ENCODE measurements around the gene SLC22A2. TPM values are rescaled to one million over a fixed set of nuclear protein-coding genes. Genes with fewer than 3 reads are reported as not detected.

Gene SLC22A2
- total RNA-seq, 3 donors from 2014 or later (not counting 1 experiment from before 2014, with no cell fraction given), result not detected

DNA sequence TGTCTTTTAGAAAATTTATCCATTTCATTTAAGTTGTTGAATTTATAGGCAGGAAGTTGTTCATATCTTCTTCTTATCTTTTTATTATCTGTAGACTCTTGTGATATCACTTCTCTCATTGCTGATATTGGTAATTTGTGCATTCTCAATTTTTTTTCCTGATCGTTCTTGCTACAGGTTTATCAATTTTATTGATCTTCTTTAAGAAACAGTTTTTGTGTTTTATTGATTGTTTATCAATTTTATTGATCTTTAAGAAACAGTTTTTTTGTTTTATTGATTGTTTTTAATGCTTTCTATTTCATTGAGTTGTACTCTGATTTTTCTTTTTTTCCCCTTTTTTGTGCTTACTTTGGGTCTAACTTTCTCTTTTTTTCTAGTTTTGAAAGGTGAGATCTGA lies 23.8 kb upstream of the SLC22A2 start:
- no peak for TF ChIP-seq CTCF (IDR thresholded peaks at IDR 0.05)
- peaks cover 8% of the 10 kb centered on the region for H3K27me3 ChIP-seq (ENCODE audit: control insufficient read depth, insufficient read depth, low read length)
- no peak overlapping the region for H3K4me3 Mint-ChIP-seq
- peaks cover 14% of the 10 kb centered on the region for H3K36me3 Mint-ChIP-seq
- H3K4me1 ChIP-seq (ENCODE audit: control insufficient read depth, insufficient read depth, low read length), result no peaks in the 10 kb centered on the region
- peaks cover 23 to 49% of the 10 kb centered on the region in 2 donors for H3K27me3 Mint-ChIP-seq (ENCODE audit: low read depth in 2 of 2)
- ATAC-seq (no peak), DNase-seq (no peak)
- H3K4me1 Mint-ChIP-seq, result no peaks in the 10 kb centered on the region
- intact Hi-C loops (cut with micrococcal nuclease), result no loop called here
- H3K36me3 ChIP-seq (ENCODE audit: control insufficient read depth, insufficient read depth, low read length), result no peaks in the 10 kb centered on the region
- H3K4me3 ChIP-seq (ENCODE audit: low read length), result no peak overlapping the region
- no CpG with 5 or more reads among the region's 1 CpG for WGBS (ENCODE audit: insufficient coverage)
- no peak overlapping the region for H3K27ac Mint-ChIP-seq
- H3K9me3 ChIP-seq (ENCODE audit: control insufficient read depth, insufficient read depth, low read length), result no peaks in the 10 kb centered on the region
- H3K9me3 Mint-ChIP-seq, result no peaks in the 10 kb centered on the region
- H3K27ac ChIP-seq (ENCODE audit: low read length), result no peak overlapping the region

GRCh38 chr6:160279850-160280249 lies 21.2 kb upstream of the SLC22A2 start:
- Mint-ChIP-seq H3K4me1 (no peaks in the 10 kb centered on the region), H3K4me3 (no peak overlapping the region), H3K36me3 (peaks cover 5% of the 10 kb centered on the region), H3K9me3 (no peaks in the 10 kb centered on the region), H3K27ac (no peak overlapping the region), H3K27me3 (ENCODE audit: low read depth in 2 of 2) (peaks cover 7 to 31% of the 10 kb centered on the region in 2 donors)
- no peak overlapping the region for H3K4me3 ChIP-seq (ENCODE audit: low read length)
- TF ChIP-seq CTCF (IDR thresholded peaks at IDR 0.05), result no peak
- H3K4me1 ChIP-seq (ENCODE audit: control insufficient read depth, insufficient read depth, low read length), result no peaks in the 10 kb centered on the region
- no peak for ATAC-seq
- H3K27me3 ChIP-seq (ENCODE audit: control insufficient read depth, insufficient read depth, low read length), result peaks cover 8% of the 10 kb centered on the region
- intact Hi-C loops (cut with micrococcal nuclease), result no loop called here
- no peak overlapping the region for H3K27ac ChIP-seq (ENCODE audit: low read length)
- H3K36me3 ChIP-seq (ENCODE audit: control insufficient read depth, insufficient read depth, low read length), result no peaks in the 10 kb centered on the region
- 100% methylated on average over 1 of the region's 2 CpGs for WGBS (ENCODE audit: insufficient coverage)
- no peak for DNase-seq
- H3K9me3 ChIP-seq (ENCODE audit: control insufficient read depth, insufficient read depth, low read length), result no peaks in the 10 kb centered on the region

DNA sequence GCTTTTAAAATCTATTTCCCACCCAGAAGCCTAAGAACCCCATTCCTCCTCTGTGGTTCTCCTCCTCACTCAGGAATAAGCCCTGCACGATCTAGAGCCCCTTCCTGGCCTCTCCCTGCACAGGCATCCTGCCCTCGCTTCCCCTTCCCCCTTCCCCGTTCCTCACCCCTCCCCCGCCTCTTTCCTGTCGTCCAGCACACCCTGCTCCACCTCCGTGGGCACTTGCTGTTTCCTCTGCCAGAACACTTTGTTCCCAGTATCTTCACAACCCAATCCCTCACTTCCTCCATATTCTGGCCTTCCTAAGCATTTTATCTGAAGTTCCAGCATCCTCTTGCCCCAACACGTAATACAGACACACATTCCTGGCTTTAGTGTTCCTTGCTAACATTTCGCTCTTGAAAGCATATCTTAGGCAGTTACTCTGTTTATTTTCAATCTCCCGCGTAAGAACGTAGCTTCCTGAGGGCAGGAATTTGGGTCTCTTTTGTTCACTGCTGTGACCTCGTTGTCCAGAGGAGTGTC lies 20.2 kb upstream of the SLC22A2 start:
- ATAC-seq, result no peak
- Histone ChIP-seq H3K27me3 (ENCODE audit: control insufficient read depth, insufficient read depth, low read length) (no peaks in the 10 kb centered on the region), H3K36me3 (ENCODE audit: control insufficient read depth, insufficient read depth, low read length) (no peaks in the 10 kb centered on the region), H3K9me3 (ENCODE audit: control insufficient read depth, insufficient read depth, low read length) (no peaks in the 10 kb centered on the region), H3K27ac (ENCODE audit: low read length) (no peak overlapping the region), H3K4me1 (ENCODE audit: control insufficient read depth, insufficient read depth, low read length) (no peaks in the 10 kb centered on the region), H3K4me3 (ENCODE audit: low read length) (no peak overlapping the region)
- Mint-ChIP-seq H3K9me3 (no peaks in the 10 kb centered on the region), H3K4me1 (no peaks in the 10 kb centered on the region), H3K36me3 (no peaks in the 10 kb centered on the region), H3K4me3 (no peak overlapping the region), H3K27ac (no peak overlapping the region), H3K27me3 (ENCODE audit: low read depth in 2 of 2) (peaks cover 3 to 25% of the 10 kb centered on the region in 2 donors)
- 54% methylated on average over 12 of the region's 12 CpGs for WGBS (ENCODE audit: insufficient coverage)
- no peak for TF ChIP-seq CTCF (IDR thresholded peaks at IDR 0.05)
- intact Hi-C loops (cut with micrococcal nuclease), result no loop called here
- no peak for DNase-seq

DNA sequence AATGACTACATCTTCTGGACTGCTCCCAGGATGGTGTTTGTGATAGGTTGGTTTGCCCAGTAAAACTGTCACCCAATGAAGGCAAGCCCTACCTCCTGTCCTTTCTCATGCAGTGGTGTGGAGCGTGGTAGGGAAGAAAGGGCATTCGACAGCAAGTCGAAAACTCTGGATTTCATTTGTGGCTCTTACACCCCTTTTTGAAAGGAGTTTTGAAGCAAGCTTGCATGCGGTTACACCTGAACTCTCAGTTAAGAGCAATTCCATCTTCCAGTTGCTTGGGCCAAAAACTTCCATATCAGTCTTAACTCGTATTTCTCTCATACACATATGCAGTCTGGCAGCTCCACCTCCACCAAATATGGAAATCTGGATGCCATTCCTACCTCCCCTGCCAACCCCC lies 19.7 kb upstream of the SLC22A2 start:
- intact Hi-C loops (cut with micrococcal nuclease), result no loop called here
- WGBS (ENCODE audit: insufficient coverage), result 90% methylated on average over 5 of the region's 5 CpGs
- Histone ChIP-seq H3K4me3 (ENCODE audit: low read length) (no peak overlapping the region), H3K9me3 (ENCODE audit: control insufficient read depth, insufficient read depth, low read length) (no peaks in the 10 kb centered on the region), H3K36me3 (ENCODE audit: control insufficient read depth, insufficient read depth, low read length) (no peaks in the 10 kb centered on the region), H3K27ac (ENCODE audit: low read length) (no peak overlapping the region), H3K4me1 (ENCODE audit: control insufficient read depth, insufficient read depth, low read length) (no peaks in the 10 kb centered on the region), H3K27me3 (ENCODE audit: control insufficient read depth, insufficient read depth, low read length) (no peaks in the 10 kb centered on the region)
- Mint-ChIP-seq H3K36me3 (no peaks in the 10 kb centered on the region), H3K4me3 (no peak overlapping the region), H3K4me1 (no peaks in the 10 kb centered on the region), H3K9me3 (no peaks in the 10 kb centered on the region), H3K27ac (no peak overlapping the region), H3K27me3 (ENCODE audit: low read depth in 2 of 2) (peaks cover 5 to 23% of the 10 kb centered on the region in 2 donors)
- ATAC-seq, result no peak
- DNase-seq, result no peak
- TF ChIP-seq CTCF (IDR thresholded peaks at IDR 0.05), result no peak
